Endodermal cell (in vitro differentiated cells): ENCODE results near the gene SH3GL1. TPM values are rescaled to one million over a fixed set of nuclear protein-coding genes. Genes with fewer than 3 reads are reported as not detected.

Experiments used
- DNase-seq: peaks from one replicate; pipeline ENCODE4 v3.0.0-alpha.2; 2017
- H3K27ac ChIP-seq: 2 replicates; pipeline ENCODE4 v1.5.1; 2013; ENCODE audit warnings: mild to moderate bottlenecking, low read depth, low read length, moderate library complexity
- H3K27me3 ChIP-seq: 2 replicates; pipeline ENCODE4 v1.6.1; 2013; ENCODE audit warnings: mild to moderate bottlenecking, low read length, moderate library complexity; ENCODE audit not compliant: insufficient read depth, control insufficient read depth, poor library complexity, severe bottlenecking
- H3K36me3 ChIP-seq: 2 replicates; pipeline ENCODE4 v1.7.0; 2013; ENCODE audit warnings: mild to moderate bottlenecking, low read length, moderate library complexity; ENCODE audit not compliant: control insufficient read depth, insufficient read depth
- H3K4me1 ChIP-seq: one replicate; pipeline ENCODE4 v1.7.0; 2013; ENCODE audit warnings: low read length; ENCODE audit not compliant: control insufficient read depth, insufficient read depth
- H3K4me3 ChIP-seq: 2 replicates; pipeline ENCODE4 v1.5.1; 2013; ENCODE audit warnings: mild to moderate bottlenecking, low read length, moderate library complexity
- H3K9ac ChIP-seq: 2 replicates; pipeline ENCODE4 v1.6.1; 2013; ENCODE audit warnings: mild to moderate bottlenecking, low read length, moderate library complexity; ENCODE audit not compliant: poor library complexity, severe bottlenecking; ENCODE audit errors: extremely low read depth
- H3K9me3 ChIP-seq: 2 replicates; pipeline ENCODE4 v1.6.1; 2013; ENCODE audit warnings: mild to moderate bottlenecking, low read length, moderate library complexity; ENCODE audit not compliant: control insufficient read depth
- H3K27ac Mint-ChIP-seq: 2 replicates; pipeline ENCODE4 v1.8.0; 2020; ENCODE audit warnings: mixed read lengths
- H3K27me3 Mint-ChIP-seq: 2 replicates; pipeline ENCODE4 v1.8.0; 2021; ENCODE audit warnings: mild to moderate bottlenecking, mixed read lengths; ENCODE audit not compliant: insufficient read depth
- H3K36me3 Mint-ChIP-seq: 2 replicates; pipeline ENCODE4 v1.8.0; 2020; ENCODE audit warnings: low read depth, mixed read lengths
- H3K4me1 Mint-ChIP-seq: 2 replicates; pipeline ENCODE4 v1.8.0; 2020; ENCODE audit warnings: mixed read lengths
- H3K4me3 Mint-ChIP-seq: 2 replicates; pipeline ENCODE4 v1.8.0; 2020; ENCODE audit warnings: mild to moderate bottlenecking, moderate library complexity, mixed read lengths
- H3K9me3 Mint-ChIP-seq: 2 replicates; pipeline ENCODE4 v1.8.0; 2020; ENCODE audit warnings: mild to moderate bottlenecking, mixed read lengths
- WGBS, 2 experiments: methylation state at CpG; one replicate each; pipeline versions ENCODE4 v1.1.5 to v1.1.7; 2013; ENCODE audit warnings: missing lambda C conversion rate in 2 of 2, mixed read lengths in 1 of 2; ENCODE audit not compliant: insufficient coverage in 1 of 2, insufficient read length in 1 of 2; 5-methylcytosine and 5-hydroxymethylcytosine counted together
- total RNA-seq, 2 donors: library from RNA; stranded (reverse); fragmentation: NEBNext Ultra II Directional in 1 of 2; extraction: Animal tissue kit (Norgen Biotek cat#: 25700) in 1 of 2; gene quantifications; 2 replicates in 1 of 2; 3 replicates in 1 of 2; pipeline ENCODE4 v1.2.1, GENCODE V29; 2021
- TF ChIP-seq, protein P1 (sequence below): fragments of 200-600 bp; sonication (generic); conservative IDR thresholded peaks from 2 replicates; pipeline ENCODE4 v1.5.0; 2021; ENCODE audit warnings: antibody characterized with exemption, mild to moderate bottlenecking

SH3GL1 gene
- total RNA-seq, 2 donors from 2014 or later = 76.8 to 77.0 TPM

DNA sequence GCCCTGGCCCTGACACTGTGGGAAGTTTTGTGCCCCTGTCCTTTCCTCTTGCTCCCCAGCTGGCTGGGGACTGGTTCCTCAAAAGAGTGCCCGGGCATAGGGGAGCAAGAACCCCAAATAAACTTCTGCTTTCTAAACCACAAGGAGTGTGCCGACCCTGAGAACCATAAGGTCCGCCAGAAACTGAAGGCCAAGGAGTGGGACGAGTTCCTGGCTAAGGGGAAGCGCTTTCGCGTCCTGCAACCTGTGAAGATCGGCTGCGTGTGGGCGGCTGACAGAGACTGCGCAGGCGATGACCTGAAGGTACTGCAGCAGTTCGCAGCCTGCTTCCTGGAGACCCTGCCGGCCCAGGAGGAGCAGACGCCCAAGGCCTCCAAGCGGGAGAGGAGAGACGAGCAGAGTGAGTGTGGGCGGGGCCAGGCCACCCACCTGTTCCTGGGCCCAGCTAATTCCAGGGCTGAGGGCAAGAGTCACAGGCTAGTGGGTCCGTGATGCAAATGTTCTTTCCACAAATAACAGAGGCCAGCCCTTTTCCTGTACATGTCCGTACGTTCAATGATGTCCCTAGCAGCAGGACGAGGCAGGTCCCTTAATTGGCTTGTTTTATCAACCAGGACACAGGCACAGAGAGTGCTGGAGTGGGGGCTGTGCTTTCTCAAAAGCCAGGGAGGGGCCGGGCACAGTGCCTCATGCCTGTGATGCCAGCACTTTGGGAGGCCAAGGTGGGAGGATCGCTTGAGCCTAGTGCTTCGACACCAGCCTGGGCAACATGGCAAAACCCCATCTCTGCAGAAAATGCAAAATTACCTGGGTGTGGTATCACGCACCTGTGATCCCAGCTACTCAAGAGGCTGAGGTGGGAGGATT is 31.7 kb upstream of the SH3GL1 start:
- peaks cover 78% of the 10 kb centered on the region for H3K36me3 Mint-ChIP-seq

DNA sequence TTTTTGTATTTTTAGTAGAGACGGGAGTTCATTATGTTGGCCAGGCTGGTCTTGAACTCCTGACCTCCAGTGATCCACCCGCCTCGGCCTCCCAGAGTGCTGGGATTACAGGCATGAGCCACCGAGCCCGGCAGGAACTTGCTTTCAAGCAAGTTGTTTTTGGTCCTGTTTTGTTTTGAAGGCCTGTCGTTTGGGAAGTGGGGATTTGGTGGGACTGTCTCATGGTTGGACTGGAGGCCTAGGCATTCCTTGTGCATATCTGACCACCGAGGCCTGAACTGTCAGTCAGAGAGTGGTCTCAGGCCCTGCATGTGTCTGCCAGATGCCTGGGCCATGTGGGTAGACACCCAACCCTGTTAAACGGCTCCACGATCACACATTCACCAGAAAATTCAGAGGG is 30.9 kb upstream of the SH3GL1 start:
- 94 to 95% methylated on average over 7 to 9 of the region's 9 CpGs for WGBS, 2 experiments
- Mint-ChIP-seq H3K27me3 (no peaks in the 10 kb centered on the region), H3K4me1 (no peaks in the 10 kb centered on the region), H3K9me3 (no peaks in the 10 kb centered on the region), H3K27ac (no peak overlapping the region), H3K4me3 (no peak overlapping the region), H3K36me3 (peaks cover 77% of the 10 kb centered on the region)
- Histone ChIP-seq H3K27me3 (no peaks in the 10 kb centered on the region), H3K4me1 (no peaks in the 10 kb centered on the region), H3K9ac (no peak overlapping the region), H3K9me3 (peaks cover 5% of the 10 kb centered on the region), H3K4me3 (no peak overlapping the region), H3K27ac (no peak overlapping the region), H3K36me3 (peaks cover 68% of the 10 kb centered on the region)
- TF ChIP-seq, protein P1, sequence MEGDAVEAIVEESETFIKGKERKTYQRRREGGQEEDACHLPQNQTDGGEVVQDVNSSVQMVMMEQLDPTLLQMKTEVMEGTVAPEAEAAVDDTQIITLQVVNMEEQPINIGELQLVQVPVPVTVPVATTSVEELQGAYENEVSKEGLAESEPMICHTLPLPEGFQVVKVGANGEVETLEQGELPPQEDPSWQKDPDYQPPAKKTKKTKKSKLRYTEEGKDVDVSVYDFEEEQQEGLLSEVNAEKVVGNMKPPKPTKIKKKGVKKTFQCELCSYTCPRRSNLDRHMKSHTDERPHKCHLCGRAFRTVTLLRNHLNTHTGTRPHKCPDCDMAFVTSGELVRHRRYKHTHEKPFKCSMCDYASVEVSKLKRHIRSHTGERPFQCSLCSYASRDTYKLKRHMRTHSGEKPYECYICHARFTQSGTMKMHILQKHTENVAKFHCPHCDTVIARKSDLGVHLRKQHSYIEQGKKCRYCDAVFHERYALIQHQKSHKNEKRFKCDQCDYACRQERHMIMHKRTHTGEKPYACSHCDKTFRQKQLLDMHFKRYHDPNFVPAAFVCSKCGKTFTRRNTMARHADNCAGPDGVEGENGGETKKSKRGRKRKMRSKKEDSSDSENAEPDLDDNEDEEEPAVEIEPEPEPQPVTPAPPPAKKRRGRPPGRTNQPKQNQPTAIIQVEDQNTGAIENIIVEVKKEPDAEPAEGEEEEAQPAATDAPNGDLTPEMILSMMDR = no peak
- DNase-seq = no peak

More for the DNA sequence above, 31.7 kb upstream of the SH3GL1 start:
- Mint-ChIP-seq H3K9me3 (no peaks in the 10 kb centered on the region), H3K4me3 (no peak overlapping the region), H3K4me1 (no peaks in the 10 kb centered on the region), H3K27me3 (no peaks in the 10 kb centered on the region), H3K27ac (no peak overlapping the region)
- H3K36me3 ChIP-seq = peaks cover 74% of the 10 kb centered on the region
- no peak overlapping the region for H3K27ac ChIP-seq
- DNase-seq = peak; percentile 43
- TF ChIP-seq, protein P1 = no peak
- H3K9ac ChIP-seq = no peak overlapping the region
- 94 to 98% methylated on average over 20 to 26 of the region's 26 CpGs for WGBS, 2 experiments
- no peak overlapping the region for H3K4me3 ChIP-seq
- no peaks in the 10 kb centered on the region for H3K27me3 ChIP-seq
- peaks cover 5% of the 10 kb centered on the region for H3K9me3 ChIP-seq
- H3K4me1 ChIP-seq = no peaks in the 10 kb centered on the region

DNA sequence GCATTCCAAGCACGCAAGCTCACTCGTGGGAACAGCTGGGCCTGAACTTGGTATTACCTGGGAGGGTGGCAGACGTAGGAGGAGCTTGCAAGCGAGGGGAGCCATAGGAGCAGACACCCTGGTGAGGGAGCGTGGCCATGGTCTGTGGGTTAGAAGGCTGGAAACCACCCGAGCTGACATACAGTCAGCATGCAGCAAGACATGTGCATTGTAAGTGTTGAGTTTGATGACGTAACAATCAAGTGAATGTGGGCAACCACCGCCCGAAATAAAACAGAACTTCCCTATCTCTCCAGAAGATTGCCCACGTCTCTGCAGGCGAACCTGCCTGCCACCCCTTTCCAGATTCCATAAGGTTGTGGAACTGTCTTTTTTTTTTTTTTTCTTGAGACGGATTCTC is 30.4 kb upstream of the SH3GL1 start:
- Histone ChIP-seq H3K27me3 (no peaks in the 10 kb centered on the region), H3K4me3 (no peak overlapping the region), H3K9ac (no peak overlapping the region), H3K27ac (no peak overlapping the region), H3K36me3 (peaks cover 65% of the 10 kb centered on the region), H3K4me1 (no peaks in the 10 kb centered on the region), H3K9me3 (peaks cover 5% of the 10 kb centered on the region)
- DNase-seq = no peak
- Mint-ChIP-seq H3K27ac (no peak overlapping the region), H3K4me3 (no peak overlapping the region), H3K9me3 (no peaks in the 10 kb centered on the region), H3K4me1 (no peaks in the 10 kb centered on the region), H3K27me3 (no peaks in the 10 kb centered on the region), H3K36me3 (peaks cover 78% of the 10 kb centered on the region)
- TF ChIP-seq, protein P1 = no peak
- 94 to 96% methylated on average over 9 to 12 of the region's 12 CpGs for WGBS, 2 experiments
